ENCODE results near the gene KRT83.

KRT83 gene

DNA sequence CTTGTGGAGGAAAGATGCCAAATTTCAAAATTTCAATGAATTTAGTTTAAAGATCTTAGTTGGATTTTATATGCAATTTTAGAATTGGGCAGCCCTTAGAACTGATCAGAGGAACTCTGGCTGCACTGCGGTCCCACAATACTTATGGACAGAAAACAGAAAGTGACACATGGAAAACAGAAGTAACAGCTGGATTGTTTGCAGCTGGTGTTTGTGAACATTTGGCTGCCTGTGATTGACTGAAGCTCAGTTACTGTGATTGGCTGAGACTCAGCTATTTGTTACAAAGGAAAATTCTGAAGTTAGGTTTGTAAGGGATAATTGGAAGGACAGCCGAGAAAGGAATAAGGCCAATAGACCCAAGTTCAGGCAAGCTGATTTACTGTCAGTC, 56.8 kb downstream of the KRT83 start:
- no peak for TF ChIP-seq CTCF (IDR thresholded peaks at IDR 0.05; ENCODE audit: low read depth, low read length)
- H3K4me3 ChIP-seq (ENCODE audit: low read depth, low read length) = no peak overlapping the region

Measured in WI38 (cell line).